Vagina (tissue), 2 donors: ENCODE results near the gene CD109. TPM values are rescaled to one million over a fixed set of nuclear protein-coding genes. Genes with fewer than 3 reads are reported as not detected.

ENCODE experiments used
- DNase-seq, 2 donors: peaks; one replicate each; pipeline ENCODE4 v3.0.0-alpha.2; 2017; ENCODE audit errors: extremely low spot score in 2 of 2
- H3K27ac ChIP-seq: fragments of 200-600 bp; sonication (generic); one replicate; pipeline ENCODE4 v1.5.1; 2019
- H3K27me3 ChIP-seq: fragments of 200-600 bp; sonication (generic); one replicate; pipeline ENCODE4 v1.5.1; 2019
- H3K36me3 ChIP-seq, 2 donors: fragments of 200-600 bp; sonication (generic); one replicate each; pipeline ENCODE4 v1.5.1; 2017 to 2019
- H3K4me1 ChIP-seq: fragments of 200-600 bp; sonication (generic); one replicate; pipeline ENCODE4 v1.5.1; 2019
- H3K4me3 ChIP-seq, 2 donors: fragments of 200-600 bp; sonication (generic); 1 replicate in 1 of 2; 2 replicates in 1 of 2; pipeline ENCODE4 v1.5.1; 2016 to 2019
- H3K9me3 ChIP-seq: fragments of 200-600 bp; sonication (generic); one replicate; pipeline ENCODE4 v1.5.1; 2019
- POLR2A ChIP-seq, 2 donors: fragments of 450-650 bp; IDR thresholded peaks; one replicate each; pipeline ENCODE4 v1.6.1; 2017; ENCODE audit warnings: antibody characterized with exemption in 2 of 2, mild to moderate bottlenecking in 2 of 2, moderate library complexity in 2 of 2
- POLR2AphosphoS5 ChIP-seq, 2 donors: sonication (generic); formaldehyde crosslinking; IDR thresholded peaks; one replicate each; pipeline ENCODE4 v1.9.0; 2017; ENCODE audit warnings: antibody characterized with exemption in 2 of 2, mild to moderate bottlenecking in 2 of 2, low read depth in 1 of 2; ENCODE audit not compliant: insufficient read depth in 1 of 2
- intact Hi-C: fragments of 100-400 bp; cut with DNase I; formaldehyde crosslinking; loops from one replicate; pipeline ENCODE4 v1.15.1; 2023
- total RNA-seq: library from RNA; depleted of rRNA; stranded (reverse); fragments of >200 nt; gene quantifications from one replicate; pipeline ENCODE4 v1.2.3, GENCODE V29; 2016
- TF ChIP-seq, protein P1 (sequence below), 3 experiments: fragments of 450-650 bp in 2 of 3; fragments of 200-600 bp in 1 of 3; sonication (generic) in 1 of 3; IDR thresholded peaks; one replicate each; pipeline ENCODE4 v1.5.1; 2017 to 2019; ENCODE audit warnings: antibody characterized with exemption in 3 of 3, mild to moderate bottlenecking in 2 of 3, moderate library complexity in 2 of 3

Gene CD109
- total RNA-seq, 1 donor from 2014 or later, result 29.0 TPM

- peak within 1 kb of the TSS; percentile 100 for H3K27ac ChIP-seq
These were observed 42.2 kb upstream of the CD109 start, which contains the start of gene SLC17A5 for GRCh38 chr6:73653571-73654424. TSS of gene SLC17A5 (minus strand) at chr6:73653992. CDS start at chr6:73653886, 106 bp downstream.

DNA sequence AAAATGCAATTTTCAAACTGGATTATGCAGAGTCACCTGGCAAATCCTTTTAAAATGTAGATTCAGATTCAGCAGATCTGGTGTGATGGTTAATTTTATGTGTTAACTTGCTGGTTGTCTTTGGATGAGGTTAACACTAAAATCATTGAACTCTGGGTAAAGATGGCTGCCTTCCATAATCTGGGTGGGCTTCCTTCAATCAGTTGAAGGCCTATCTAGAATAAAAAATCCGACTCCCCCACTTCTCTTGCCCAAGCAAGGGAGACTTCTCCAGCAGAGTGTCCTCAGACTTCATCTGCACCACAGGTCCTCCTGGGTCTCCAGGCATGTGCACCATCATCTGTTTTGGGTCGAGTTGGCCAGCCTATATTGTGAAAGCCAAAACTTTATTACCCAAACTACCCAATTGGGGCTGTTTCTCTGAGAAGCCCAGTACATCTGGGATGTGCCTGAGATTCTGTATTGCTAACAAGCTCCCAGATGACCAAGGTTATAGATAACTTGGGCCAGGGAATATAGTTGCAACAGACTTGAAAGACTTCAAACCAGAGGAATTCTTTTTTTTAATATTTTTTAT lies 40.6 kb upstream of the CD109 start:
- no peak for DNase-seq
- Histone ChIP-seq H3K27ac (peak overlapping the region; percentile 100), H3K27me3 (no peaks in the 10 kb centered on the region), H3K36me3 (no peaks in the 10 kb centered on the region), H3K9me3 (no peaks in the 10 kb centered on the region), H3K4me3 (peak overlapping the region in 1 of 2 donors; percentile 92), H3K4me1 (peaks cover 10% of the 10 kb centered on the region)
- TF ChIP-seq, protein P1, sequence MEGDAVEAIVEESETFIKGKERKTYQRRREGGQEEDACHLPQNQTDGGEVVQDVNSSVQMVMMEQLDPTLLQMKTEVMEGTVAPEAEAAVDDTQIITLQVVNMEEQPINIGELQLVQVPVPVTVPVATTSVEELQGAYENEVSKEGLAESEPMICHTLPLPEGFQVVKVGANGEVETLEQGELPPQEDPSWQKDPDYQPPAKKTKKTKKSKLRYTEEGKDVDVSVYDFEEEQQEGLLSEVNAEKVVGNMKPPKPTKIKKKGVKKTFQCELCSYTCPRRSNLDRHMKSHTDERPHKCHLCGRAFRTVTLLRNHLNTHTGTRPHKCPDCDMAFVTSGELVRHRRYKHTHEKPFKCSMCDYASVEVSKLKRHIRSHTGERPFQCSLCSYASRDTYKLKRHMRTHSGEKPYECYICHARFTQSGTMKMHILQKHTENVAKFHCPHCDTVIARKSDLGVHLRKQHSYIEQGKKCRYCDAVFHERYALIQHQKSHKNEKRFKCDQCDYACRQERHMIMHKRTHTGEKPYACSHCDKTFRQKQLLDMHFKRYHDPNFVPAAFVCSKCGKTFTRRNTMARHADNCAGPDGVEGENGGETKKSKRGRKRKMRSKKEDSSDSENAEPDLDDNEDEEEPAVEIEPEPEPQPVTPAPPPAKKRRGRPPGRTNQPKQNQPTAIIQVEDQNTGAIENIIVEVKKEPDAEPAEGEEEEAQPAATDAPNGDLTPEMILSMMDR (IDR thresholded peaks at IDR 0.05), result no peak
- no peak for TF ChIP-seq POLR2A (IDR thresholded peaks at IDR 0.05)
- TF ChIP-seq POLR2AphosphoS5 (IDR thresholded peaks at IDR 0.05; ENCODE audit: insufficient read depth in 1 of 2, low read depth in 1 of 2), result no peak
- intact Hi-C loops, result no loop called here

More at GRCh38 chr6:73653571-73654424, 42.2 kb upstream of the CD109 start, which contains the start of gene SLC17A5:
- TF ChIP-seq POLR2AphosphoS5 (IDR thresholded peaks at IDR 0.05; ENCODE audit: insufficient read depth in 1 of 2, low read depth in 1 of 2) (peak; percentile 59 to 89), POLR2A (IDR thresholded peaks at IDR 0.05) (peak in 1 of 2 donors; percentile 36)
- TF ChIP-seq, protein P1 (IDR thresholded peaks at IDR 0.05), result no peak
- peaks cover 10% of the 10 kb centered on the region for H3K4me1 ChIP-seq
- H3K27me3 ChIP-seq, result no peaks in the 10 kb centered on the region
- intact Hi-C loops, result no loop called here
- H3K4me3 ChIP-seq, result peak within 1 kb of the TSS; percentile 92 to 100
- DNase-seq, result peak in 1 of 2 donors; percentile 92
- H3K36me3 ChIP-seq, result no peaks in the 10 kb centered on the region
- H3K9me3 ChIP-seq, result no peaks in the 10 kb centered on the region

- intact Hi-C loops, result no loop called here
- Histone ChIP-seq H3K36me3 (no peaks in the 10 kb centered on the region), H3K9me3 (no peaks in the 10 kb centered on the region), H3K27me3 (no peaks in the 10 kb centered on the region), H3K4me1 (peaks cover 10% of the 10 kb centered on the region), H3K27ac (no peak overlapping the region), H3K4me3 (no peak overlapping the region)
- no peak for DNase-seq
- TF ChIP-seq POLR2AphosphoS5 (IDR thresholded peaks at IDR 0.05; ENCODE audit: insufficient read depth in 1 of 2, low read depth in 1 of 2), result no peak
These were observed 39.4 kb upstream of the CD109 start for GRCh38 chr6:73656531-73657145.

DNA sequence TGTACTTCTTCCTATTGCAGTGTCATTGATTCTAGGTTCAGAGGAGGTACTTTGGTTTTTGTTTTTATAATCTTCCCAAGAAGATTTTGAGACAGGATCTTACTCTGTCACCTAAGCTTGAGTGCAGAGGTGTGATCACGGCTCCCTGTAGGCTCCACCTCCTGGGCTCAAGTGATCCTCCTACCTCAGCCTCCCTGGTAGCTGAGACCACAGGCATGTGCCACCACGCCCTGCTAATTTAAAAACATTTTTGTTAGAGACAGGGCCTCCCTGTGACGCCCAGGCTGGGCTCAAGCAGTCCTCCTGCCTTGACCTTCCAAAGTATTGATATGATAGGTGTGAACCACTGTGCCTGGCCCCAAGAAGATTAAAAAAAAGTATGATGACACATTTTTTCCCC lies 38.8 kb upstream of the CD109 start:
- intact Hi-C loops, result no loop called here
- TF ChIP-seq POLR2AphosphoS5 (IDR thresholded peaks at IDR 0.05; ENCODE audit: insufficient read depth in 1 of 2, low read depth in 1 of 2) (no peak), POLR2A (IDR thresholded peaks at IDR 0.05) (no peak)
- TF ChIP-seq, protein P1 (IDR thresholded peaks at IDR 0.05), result no peak
- Histone ChIP-seq H3K4me1 (peaks cover 10% of the 10 kb centered on the region), H3K27me3 (no peaks in the 10 kb centered on the region), H3K36me3 (no peaks in the 10 kb centered on the region), H3K27ac (no peak overlapping the region), H3K9me3 (no peaks in the 10 kb centered on the region), H3K4me3 (no peak overlapping the region)
- DNase-seq, result no peak

DNA sequence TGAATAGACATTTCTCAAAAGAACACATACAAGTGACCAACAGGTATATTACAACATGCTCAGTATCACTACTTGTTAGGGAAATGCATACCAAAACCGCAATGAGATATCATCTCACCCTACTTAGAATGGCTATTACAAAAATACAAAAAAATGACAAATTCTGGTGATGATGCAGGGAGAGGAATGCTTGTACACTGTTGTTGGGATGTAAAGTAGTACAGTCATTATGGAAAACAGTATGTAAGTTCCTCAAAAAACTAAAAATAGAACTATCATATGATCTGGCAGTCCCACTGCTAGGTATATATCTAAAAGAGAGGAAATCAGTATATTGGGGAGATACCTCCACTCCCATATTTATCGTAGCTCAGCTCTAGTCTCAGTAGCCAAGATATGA lies 31.3 kb upstream of the CD109 start:
- intact Hi-C loops, result no loop called here
- no peak for DNase-seq
- Histone ChIP-seq H3K36me3 (no peaks in the 10 kb centered on the region), H3K4me3 (no peak overlapping the region), H3K9me3 (no peaks in the 10 kb centered on the region), H3K27me3 (no peaks in the 10 kb centered on the region), H3K27ac (no peak overlapping the region), H3K4me1 (no peaks in the 10 kb centered on the region)
- TF ChIP-seq POLR2AphosphoS5 (IDR thresholded peaks at IDR 0.05; ENCODE audit: insufficient read depth in 1 of 2, low read depth in 1 of 2) (no peak), POLR2A (IDR thresholded peaks at IDR 0.05) (no peak)
- TF ChIP-seq, protein P1 (IDR thresholded peaks at IDR 0.05), result no peak
